NCI-H82 treated with DMSO at 0.1 percent for 48 hours (cell line): ENCODE results near the gene HRH4.

Experiments
- DNase-seq: peaks from one replicate; lab custom pipeline; 2025; ENCODE audit not compliant: unreplicated experiment; lab: John Stamatoyannopoulos, UW

The HRH4 gene

GRCh38 chr18:24502667-24503523, 42.5 kb downstream of the HRH4 start:
- DNase-seq = no peak

GRCh38 chr18:24504401-24504800, 44.0 kb downstream of the HRH4 start:
- no peak for DNase-seq

- DNase-seq = no peak
These were observed 45.7 kb downstream of the HRH4 start for GRCh38 chr18:24506175-24506574.

GRCh38 chr18:24509435-24509834, 49.0 kb downstream of the HRH4 start:
- DNase-seq = no peak

- no peak for DNase-seq
These were observed 54.0 kb downstream of the HRH4 start for GRCh38 chr18:24514439-24514838.

GRCh38 chr18:24515721-24516120, 55.3 kb downstream of the HRH4 start:
- no peak for DNase-seq

- no peak for DNase-seq
These were observed 55.8 kb downstream of the HRH4 start for GRCh38 chr18:24516261-24516660.

GRCh38 chr18:24517554-24517953, 57.1 kb downstream of the HRH4 start:
- no peak for DNase-seq

GRCh38 chr18:24518596-24518995, 58.2 kb downstream of the HRH4 start:
- DNase-seq = no peak
